SK-MEL-5 (cell line): ENCODE measurements around the gene TNNI3K. TPM values are rescaled to one million over a fixed set of nuclear protein-coding genes. Genes with fewer than 3 reads are reported as not detected.

Source experiments
- DNase-seq: peaks from one replicate; pipeline ENCODE4 v3.0.0-alpha.2; 2016; ENCODE audit warnings: low read depth, low spot score
- in situ Hi-C: cut with HindIII; loops from 2 replicates; pipeline ENCODE4 v1.10.0; 2016; ENCODE audit warnings: low sequenced_read_pairs, high pct_unique_total_duplicates, low pct_unique_long_range_greater_than_20kb
- total RNA-seq: library from RNA; depleted of rRNA; stranded (reverse); fragments of >200 nt; shearing (Covaris generic); gene quantifications from 2 replicates; pipeline ENCODE4 v1.2.3, GENCODE V29; 2014

Gene TNNI3K
- total RNA-seq, 1 experiment from 2014 or later: 1.4 TPM

- in situ Hi-C loops: no loop called here
- DNase-seq: no peak
Observed at GRCh38 chr1:74362691-74363090, 127.5 kb downstream of the TNNI3K start.

- in situ Hi-C loops: no loop called here
- no peak for DNase-seq
Observed at GRCh38 chr1:74363220-74363619, 128.0 kb downstream of the TNNI3K start.

GRCh38 chr1:74367175-74367813, 132.1 kb downstream of the TNNI3K start:
- in situ Hi-C loops: no loop called here

GRCh38 chr1:74368335-74368734, 133.1 kb downstream of the TNNI3K start:
- DNase-seq: no peak
- in situ Hi-C loops: no loop called here

More at GRCh38 chr1:74367175-74367813, 132.1 kb downstream of the TNNI3K start:
- no peak for DNase-seq

- in situ Hi-C loops: no loop called here
- DNase-seq: no peak
Observed at GRCh38 chr1:74375376-74375775, 140.2 kb downstream of the TNNI3K start.

GRCh38 chr1:74380252-74380651, 145.1 kb downstream of the TNNI3K start:
- in situ Hi-C loops: no loop called here

GRCh38 chr1:74388855-74389254, 153.7 kb downstream of the TNNI3K start:
- DNase-seq: no peak
- in situ Hi-C loops: no loop called here

More at GRCh38 chr1:74380252-74380651, 145.1 kb downstream of the TNNI3K start:
- no peak for DNase-seq

- DNase-seq: no peak
- in situ Hi-C loops: no loop called here
Observed at GRCh38 chr1:74392186-74392585, 157.0 kb downstream of the TNNI3K start.

GRCh38 chr1:74392840-74393239, 157.7 kb downstream of the TNNI3K start:
- in situ Hi-C loops: no loop called here
- no peak for DNase-seq

- in situ Hi-C loops: no loop called here
- no peak for DNase-seq
Observed at GRCh38 chr1:74395571-74395970, 160.4 kb downstream of the TNNI3K start.

- in situ Hi-C loops: no loop called here
Observed at GRCh38 chr1:74396462-74396861, 161.3 kb downstream of the TNNI3K start.

GRCh38 chr1:74396933-74397332, 161.7 kb downstream of the TNNI3K start:
- in situ Hi-C loops: no loop called here
- no peak for DNase-seq

More at GRCh38 chr1:74396462-74396861, 161.3 kb downstream of the TNNI3K start:
- DNase-seq: no peak

- in situ Hi-C loops: no loop called here
Observed at GRCh38 chr1:74399249-74399648, 164.1 kb downstream of the TNNI3K start.

GRCh38 chr1:74402873-74403272, 167.7 kb downstream of the TNNI3K start:
- no peak for DNase-seq
- in situ Hi-C loops: no loop called here

More at GRCh38 chr1:74399249-74399648, 164.1 kb downstream of the TNNI3K start:
- no peak for DNase-seq

GRCh38 chr1:74403606-74404005, 168.4 kb downstream of the TNNI3K start:
- in situ Hi-C loops: no loop called here

GRCh38 chr1:74406759-74407158, 171.6 kb downstream of the TNNI3K start:
- DNase-seq: no peak
- in situ Hi-C loops: no loop called here

More at GRCh38 chr1:74403606-74404005, 168.4 kb downstream of the TNNI3K start:
- no peak for DNase-seq

GRCh38 chr1:74407902-74408301, 172.7 kb downstream of the TNNI3K start:
- in situ Hi-C loops: no loop called here
- DNase-seq: no peak

GRCh38 chr1:74412244-74412643, 177.1 kb downstream of the TNNI3K start:
- in situ Hi-C loops: no loop called here
- no peak for DNase-seq

- in situ Hi-C loops: no loop called here
- DNase-seq: no peak
Observed at GRCh38 chr1:74415935-74416334, 180.7 kb downstream of the TNNI3K start.

- in situ Hi-C loops: no loop called here
- DNase-seq: no peak
Observed at GRCh38 chr1:74419611-74420010, 184.4 kb downstream of the TNNI3K start.
